SK-N-MC (cell line): ENCODE measurements around the gene TMPRSS3.

Source experiments
- EZH2 ChIP-seq: fragments of 200-600 bp; sonication (generic); IDR thresholded peaks from one replicate; pipeline ENCODE4 v1.6.1; 2017; ENCODE audit warnings: antibody characterized with exemption
- FOXP2 ChIP-seq: optimal IDR thresholded peaks from 2 replicates; pipeline ENCODE3; 2011; ENCODE audit warnings: mild to moderate bottlenecking, moderate library complexity; ENCODE audit not compliant: insufficient read depth; ENCODE audit errors: extremely low read length, control extremely low read depth
- POLR2AphosphoS5 ChIP-seq: IDR thresholded peaks from 2 replicates; pipeline ENCODE4 v1.6.1; 2012; ENCODE audit warnings: mild to moderate bottlenecking, low read depth, low read length, borderline replicate concordance

DNA sequence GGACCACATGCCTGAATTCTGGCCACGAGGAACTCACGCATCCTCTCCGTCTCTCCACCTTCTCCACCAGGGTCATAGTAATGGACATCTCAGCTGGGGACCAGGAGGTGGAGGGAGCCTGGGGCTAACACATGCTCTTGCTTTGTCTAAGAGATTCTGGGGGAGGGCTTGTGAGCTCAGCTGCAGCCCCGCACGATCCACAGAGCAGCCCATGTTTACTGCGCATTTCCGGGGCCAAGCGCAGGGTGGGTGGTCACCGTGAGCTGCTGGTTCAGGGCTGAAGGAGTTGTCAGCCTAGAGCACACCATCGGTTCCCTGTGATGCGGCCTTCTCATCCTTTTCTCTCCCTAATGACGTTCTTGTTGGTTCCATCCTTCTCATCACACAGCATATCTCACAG lies 37.6 kb downstream of the TMPRSS3 start:
- TF ChIP-seq POLR2AphosphoS5: no peak
- no peak for TF ChIP-seq EZH2
- TF ChIP-seq FOXP2: no peak
